COR-L47 (cell line): ENCODE results near the gene MAP4K4.
A peak's percentile ranks its signal among the peaks of the same experiment; 100 is the strongest.

Source experiments
- DNase-seq: peaks from one replicate; lab custom pipeline; 2025; lab: John Stamatoyannopoulos, UW

MAP4K4 gene

DNA sequence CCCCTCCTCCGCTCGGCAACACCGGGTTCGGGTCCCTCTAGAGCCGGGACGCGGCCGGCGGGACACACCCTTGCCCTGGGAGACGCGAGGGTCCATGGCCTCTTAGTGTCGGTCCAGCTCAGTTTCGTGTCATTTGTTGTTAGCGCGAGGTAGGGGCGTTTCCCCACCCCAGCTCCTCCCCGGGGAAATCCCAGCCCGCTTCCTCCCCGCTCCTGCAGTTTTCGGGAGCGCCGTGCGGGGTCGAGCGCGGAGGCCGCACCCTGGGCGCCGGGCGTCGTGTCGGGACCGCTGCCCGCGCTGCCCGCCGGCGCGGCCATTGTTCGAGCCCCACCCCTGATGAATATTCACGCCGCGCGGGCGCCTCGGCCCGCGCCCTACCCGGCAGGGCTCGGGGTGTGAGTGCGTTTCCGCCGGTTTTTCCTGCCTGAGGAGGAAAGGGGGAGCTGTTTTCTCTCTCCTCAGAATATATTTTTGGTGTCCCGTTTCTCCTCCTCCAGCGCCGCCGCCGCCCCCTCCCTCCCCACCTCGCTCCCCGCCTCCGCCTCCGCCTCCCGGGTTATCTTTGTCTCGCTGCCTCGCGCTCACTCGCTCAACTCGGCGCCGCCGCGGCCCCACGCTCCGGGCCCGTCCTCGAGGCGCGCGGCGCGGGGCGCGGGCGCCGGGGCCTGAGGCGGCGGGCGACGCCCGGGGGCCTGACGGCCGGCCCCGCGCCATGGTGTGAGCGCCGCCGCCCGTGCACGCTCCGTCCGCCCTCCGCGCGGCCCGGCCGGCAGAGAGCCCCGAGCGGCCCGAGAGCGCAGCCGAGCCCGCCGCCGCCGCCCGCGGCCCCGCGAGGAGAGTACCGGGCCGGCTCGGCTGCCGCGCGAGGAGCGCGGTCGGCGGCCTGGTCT, at the start of gene MAP4K4:
MAP4K4 (plus strand) TSS at position 584 of the 890 bp plus-strand sequence. CDS start 374 bp downstream, outside the sequence.
- peak; percentile 68 for DNase-seq

DNA sequence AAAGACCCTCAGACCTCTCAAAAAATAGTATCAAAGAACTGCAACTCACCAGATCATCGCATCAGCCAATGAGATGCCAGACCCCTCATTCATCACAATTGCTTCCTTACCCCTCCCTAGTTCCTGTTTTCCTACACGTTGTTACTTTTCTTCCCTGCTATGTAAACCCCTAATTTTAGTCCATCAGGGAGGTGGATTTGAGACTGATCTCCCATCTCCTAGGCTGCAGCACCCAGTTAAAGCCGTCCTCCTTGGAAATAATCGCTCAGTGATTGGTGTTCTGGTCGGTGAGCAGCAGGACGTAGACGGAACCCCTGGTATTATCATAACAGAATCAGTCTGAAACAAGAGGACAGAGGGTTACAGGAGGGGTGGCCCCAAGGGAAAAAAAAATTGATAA, 44.0 kb upstream of the MAP4K4 start:
- DNase-seq, result no peak

DNA sequence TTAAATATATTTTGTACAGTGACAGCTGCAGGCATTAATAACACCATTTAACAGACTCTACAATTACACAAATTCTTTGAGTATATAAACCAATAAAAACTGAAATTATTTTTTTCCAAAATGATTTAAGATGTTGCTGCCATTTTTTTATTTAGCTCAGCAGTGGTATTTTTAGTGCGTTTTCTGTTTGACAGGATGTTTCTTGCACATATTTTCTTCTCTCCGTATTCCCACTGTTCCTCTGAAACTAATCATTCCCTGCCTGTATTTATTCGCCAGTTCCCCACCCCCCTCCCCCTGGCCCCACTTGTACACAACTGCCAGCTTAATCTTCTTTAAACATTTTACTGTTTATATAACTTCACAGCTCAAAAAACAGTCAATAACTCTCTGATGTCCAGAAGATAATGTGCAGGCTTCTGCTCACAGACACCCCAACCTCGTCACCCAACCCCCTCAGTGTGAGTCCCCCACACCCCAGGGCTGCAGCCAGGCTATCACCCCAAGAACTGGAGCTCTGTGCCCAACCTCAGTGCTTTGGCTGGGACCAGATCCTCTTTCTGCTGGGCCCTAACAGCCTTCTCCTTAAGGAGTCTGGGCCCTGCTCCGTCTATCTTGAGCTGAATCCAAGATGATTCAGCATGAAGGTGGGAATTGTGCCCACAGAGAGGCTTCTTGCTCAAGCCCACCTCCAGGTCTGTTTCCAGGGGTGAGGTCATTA, 41.6 kb upstream of the MAP4K4 start:
- DNase-seq, result no peak

- DNase-seq, result no peak
Measured at GRCh38 chr2:101657787-101658186, 39.7 kb upstream of the MAP4K4 start.

GRCh38 chr2:101658387-101658786, 39.1 kb upstream of the MAP4K4 start:
- DNase-seq, result no peak

GRCh38 chr2:101665312-101665711, 32.2 kb upstream of the MAP4K4 start:
- DNase-seq, result no peak

- no peak for DNase-seq
Measured at GRCh38 chr2:101667823-101668222, 29.7 kb upstream of the MAP4K4 start.

- DNase-seq, result no peak
Measured at GRCh38 chr2:101672047-101672446, 25.5 kb upstream of the MAP4K4 start.

- no peak for DNase-seq
Measured at GRCh38 chr2:101673920-101674319, 23.6 kb upstream of the MAP4K4 start.

DNA sequence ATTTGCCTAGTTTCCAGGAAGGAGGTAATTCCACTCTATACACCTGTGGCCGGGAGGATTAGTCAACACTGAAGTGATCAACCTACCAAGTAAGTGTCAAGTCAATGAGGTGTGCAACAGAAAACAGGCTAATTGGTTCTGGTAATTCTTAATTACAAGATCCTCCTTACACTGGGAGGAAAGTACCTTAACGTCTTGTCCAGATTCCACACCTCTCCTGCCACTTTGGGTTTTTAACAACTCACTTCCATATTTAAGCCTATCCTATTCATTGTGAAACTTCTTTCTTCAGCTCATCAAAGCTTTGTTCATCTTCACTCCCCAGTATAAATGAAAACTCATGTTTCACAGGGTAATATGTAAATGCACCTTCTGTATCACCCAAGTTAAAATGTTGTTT, 22.0 kb upstream of the MAP4K4 start:
- DNase-seq, result no peak

GRCh38 chr2:101676674-101677073, 20.8 kb upstream of the MAP4K4 start:
- DNase-seq, result no peak

DNA sequence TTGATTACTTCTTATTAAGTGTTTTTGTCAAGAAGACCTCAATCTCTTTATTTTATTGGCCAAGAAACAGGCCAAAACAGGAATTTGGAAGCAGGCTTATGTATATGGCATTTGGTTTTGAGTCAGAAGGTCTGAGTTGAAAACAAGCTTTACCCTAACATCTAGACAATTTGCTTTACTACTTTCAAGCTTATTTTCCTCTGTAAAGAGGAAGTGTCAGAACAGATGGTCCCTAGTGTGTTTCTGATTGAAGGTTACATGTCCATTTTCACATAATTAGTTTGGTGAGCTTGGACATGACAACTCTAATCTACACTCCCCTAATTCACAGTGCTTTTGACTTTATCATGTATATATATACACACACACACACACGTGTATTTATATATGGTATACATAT, 19.8 kb upstream of the MAP4K4 start:
- no peak for DNase-seq

DNA sequence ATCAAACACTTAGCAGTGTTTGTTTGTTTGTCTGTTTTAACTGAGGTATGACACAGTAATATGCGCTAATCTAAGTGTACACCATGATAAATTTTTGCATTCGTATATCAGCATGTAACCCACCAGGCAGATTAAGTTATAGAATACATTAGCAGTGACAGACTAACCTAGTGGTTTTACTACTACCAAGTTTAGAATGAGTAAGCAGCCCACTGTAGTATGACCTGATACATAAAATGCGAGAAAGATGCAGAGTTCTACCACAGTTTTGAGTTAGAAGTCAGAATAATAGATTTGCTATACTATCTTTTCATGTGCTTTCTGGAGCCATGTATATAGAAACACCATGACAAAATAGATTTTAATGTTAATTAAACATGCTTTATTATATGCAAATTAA, 19.1 kb upstream of the MAP4K4 start:
- DNase-seq, result no peak

DNA sequence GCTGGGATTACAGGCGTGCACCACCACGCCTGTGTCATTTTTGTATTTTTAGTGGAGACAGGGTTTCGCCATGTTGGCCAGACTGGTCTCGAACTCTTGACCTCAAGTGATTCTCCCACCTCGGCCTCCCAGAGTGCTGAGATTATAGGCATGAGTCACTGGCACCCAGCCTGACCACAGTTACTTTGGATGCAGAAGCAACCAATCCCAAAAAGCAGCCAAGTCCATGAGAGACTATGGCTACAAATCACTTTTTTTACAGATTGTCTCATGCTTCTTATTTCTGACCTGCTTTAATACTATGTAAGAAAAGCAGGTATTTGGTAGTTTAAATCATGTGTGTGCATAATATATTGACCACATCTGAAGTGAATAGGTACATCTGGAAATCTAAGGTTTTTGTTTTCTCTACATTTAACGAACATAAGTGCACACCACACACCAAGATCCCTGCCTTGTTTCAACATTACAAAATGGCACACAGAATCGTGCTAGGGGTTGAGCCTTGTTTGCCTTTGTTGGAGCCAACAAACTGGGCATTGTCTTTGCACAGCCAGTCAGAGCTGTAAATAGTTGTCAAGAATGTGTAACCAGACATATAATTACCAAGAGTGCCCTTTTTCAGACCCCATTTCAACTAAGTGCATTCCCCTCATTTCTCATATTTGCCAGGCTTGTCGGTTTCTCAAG, 18.3 kb upstream of the MAP4K4 start:
- DNase-seq, result no peak

DNA sequence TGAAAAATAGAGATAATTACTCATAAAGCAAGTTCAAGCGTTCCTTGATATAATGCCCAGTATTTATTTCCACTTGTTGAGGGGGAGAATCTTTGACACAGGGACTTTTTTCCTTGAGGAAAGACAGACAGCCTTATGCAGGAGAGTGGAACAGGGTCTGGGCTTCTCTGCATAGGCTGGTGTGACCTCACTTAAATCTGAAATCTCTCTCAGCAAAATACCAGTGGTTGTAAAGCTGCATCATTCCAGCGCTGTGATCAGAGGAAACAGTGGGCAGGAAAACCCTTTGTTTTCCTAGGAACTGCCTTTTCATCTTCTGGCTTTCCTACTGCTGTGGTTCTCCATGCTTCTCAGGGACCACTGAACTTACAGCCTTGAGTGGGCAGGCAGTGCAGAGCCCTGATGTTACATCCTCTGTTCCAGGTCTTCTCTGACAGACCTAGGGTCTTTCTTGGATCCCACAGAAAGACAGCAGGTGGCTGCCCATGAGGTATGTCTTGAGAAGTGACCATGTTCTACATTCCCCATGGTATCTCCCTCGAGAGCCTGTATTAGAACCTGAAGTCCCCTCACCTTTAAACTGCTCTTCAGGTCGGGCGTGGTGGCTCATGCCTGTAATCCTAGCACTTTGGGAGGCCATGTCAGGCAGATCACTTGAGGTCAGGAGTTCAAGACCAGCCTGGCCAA, 17.6 kb upstream of the MAP4K4 start:
- no peak for DNase-seq

DNA sequence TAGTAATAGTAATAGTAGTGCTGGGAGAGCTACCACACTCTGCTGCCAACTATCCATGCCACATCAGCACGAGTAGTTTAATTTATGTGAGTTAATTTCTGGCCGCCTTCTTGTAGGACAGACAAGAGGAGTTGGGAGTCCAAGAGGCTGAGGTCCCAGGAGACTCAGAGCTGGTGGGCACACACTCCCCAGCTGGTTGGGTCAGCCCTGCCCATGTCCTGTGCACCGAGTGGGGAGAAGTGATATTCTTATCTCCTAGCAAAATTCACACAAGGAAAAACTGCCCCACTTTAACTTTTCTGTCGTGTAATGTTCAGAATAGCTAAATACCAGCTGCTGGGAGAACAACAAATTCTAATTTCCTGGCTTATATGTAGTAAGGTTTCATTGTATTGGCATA, 15.2 kb upstream of the MAP4K4 start:
- DNase-seq, result no peak

DNA sequence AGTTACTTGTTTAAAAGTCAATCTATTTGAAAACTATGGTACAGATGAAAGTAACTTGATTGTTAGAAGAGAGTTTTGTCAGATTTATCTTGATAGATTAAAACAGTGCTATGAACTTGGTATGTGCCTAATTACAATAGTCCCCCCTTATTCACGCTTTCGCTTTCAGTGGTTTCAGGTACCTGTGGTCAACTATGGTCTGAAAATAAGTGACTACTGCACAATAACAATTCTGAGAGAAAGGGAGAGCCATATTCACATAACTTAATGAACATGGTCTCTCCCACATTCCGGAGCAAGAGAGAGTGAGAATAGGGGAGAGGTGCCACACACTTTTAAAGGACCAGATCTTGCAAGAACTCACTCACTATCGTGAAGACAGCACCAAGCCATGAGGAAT, 13.2 kb upstream of the MAP4K4 start:
- DNase-seq, result no peak

- no peak for DNase-seq
Measured at GRCh38 chr2:101688261-101688660, 9.2 kb upstream of the MAP4K4 start.

DNA sequence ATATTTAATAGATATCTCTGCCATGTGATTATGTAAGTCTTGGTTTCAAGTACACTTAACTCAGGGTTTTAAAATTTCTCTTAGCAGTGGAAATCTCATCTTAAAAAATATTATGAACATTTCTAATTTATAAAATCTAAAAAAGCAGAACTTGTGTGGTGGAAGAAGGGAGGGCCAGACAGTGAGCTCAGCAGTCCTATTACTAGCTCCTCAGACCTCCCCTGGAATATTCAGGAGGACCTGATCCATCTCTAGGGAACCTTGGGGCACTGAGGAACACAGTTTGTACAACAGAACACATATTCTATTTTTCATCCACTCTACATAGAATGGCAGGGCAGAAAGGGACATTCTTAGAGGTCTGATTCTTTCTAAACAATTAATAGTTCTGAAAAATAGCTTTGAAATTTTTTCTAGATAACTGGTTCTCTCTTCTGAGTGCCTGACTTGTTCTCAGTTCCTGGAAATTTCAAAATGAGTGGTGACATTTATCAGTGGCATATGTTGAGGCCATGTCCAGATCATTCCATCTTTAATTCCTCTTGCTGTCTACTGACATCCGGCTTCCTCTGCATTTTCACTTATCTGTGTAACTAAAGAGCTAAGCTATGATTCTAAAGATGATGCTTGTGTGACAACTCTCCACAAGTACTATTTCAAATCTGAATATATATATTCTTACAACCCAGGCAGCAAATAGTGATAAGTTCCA, 8.2 kb upstream of the MAP4K4 start:
- no peak for DNase-seq

DNA sequence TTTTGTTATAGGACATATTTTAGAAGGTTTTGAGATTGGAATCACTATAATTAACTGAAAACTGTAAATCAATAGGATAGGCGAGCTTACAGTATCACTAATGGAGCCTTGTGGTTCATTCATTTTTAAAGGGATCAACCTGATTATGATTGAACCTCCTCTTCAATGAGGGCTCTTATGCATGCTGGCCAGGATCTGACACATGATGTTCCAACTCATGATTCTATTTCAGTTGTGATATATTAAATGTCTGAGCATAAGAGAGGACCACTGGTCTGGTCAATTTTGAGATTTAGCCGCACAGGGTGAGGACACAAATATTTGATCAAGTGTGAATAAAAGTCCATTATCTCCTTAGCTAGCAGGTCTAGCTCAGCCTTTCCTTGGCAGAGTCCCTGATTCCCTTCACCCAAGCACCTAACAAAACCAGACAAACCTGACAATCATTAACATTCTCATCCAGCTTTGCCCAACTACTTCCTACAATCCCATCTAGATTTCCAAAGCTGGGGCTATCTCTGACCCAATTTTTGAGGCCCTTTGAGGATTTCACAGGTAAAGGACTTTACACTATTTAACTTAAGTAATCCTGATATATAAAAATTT, 6.9 kb upstream of the MAP4K4 start:
- no peak for DNase-seq

DNA sequence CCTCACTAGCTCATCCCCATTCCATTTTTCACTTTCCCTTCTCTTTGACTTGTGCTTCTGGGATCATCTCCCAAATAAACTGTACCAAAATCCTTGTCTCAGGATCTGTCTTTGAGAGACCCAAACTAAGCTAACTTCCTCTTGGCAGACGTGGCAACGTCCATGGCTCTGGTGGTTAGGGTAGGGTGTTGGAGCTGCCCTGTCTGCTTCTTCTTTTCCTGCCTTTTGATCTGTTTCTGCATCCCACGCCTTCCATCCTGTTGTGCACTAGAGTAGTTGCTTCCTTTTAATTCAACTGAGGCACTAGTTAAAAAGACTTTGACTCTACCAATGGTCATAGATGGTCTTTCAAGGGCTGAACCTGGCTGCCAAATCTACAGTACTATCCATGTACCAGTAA, 5.5 kb upstream of the MAP4K4 start:
- DNase-seq, result no peak
